Nephron progenitor cell (in vitro differentiated cells): ENCODE measurements around the gene SMARCE1.
A peak's percentile ranks its signal among the peaks of the same experiment; 100 is the strongest.

Experiments used
- DNase-seq: peaks from one replicate; pipeline ENCODE4 v3.0.0; 2021
- H3K27ac Mint-ChIP-seq: 2 replicates; pipeline ENCODE4 v1.8.0; 2021; ENCODE audit warnings: mild to moderate bottlenecking, moderate library complexity, mixed read lengths
- H3K27me3 Mint-ChIP-seq: 2 replicates; pipeline ENCODE4 v1.8.0; 2021; ENCODE audit warnings: mild to moderate bottlenecking, low read depth, mixed read lengths; ENCODE audit not compliant: poor library complexity
- H3K36me3 Mint-ChIP-seq: 2 replicates; pipeline ENCODE4 v1.8.0; 2021; ENCODE audit warnings: low read depth, mixed read lengths
- H3K4me1 Mint-ChIP-seq: 2 replicates; pipeline ENCODE4 v1.8.0; 2021; ENCODE audit warnings: mixed read lengths
- H3K4me3 Mint-ChIP-seq: 2 replicates; pipeline ENCODE4 v1.8.0; 2021; ENCODE audit warnings: mild to moderate bottlenecking, moderate library complexity, mixed read lengths
- H3K9me3 Mint-ChIP-seq: 2 replicates; pipeline ENCODE4 v1.8.0; 2021; ENCODE audit warnings: mild to moderate bottlenecking, moderate library complexity, mixed read lengths
- TF ChIP-seq, protein P1 (sequence below): fragments of 200-600 bp; sonication (generic); IDR thresholded peaks from 2 replicates; pipeline ENCODE4 v1.5.0; 2021; ENCODE audit warnings: antibody characterized with exemption

Gene SMARCE1

DNA sequence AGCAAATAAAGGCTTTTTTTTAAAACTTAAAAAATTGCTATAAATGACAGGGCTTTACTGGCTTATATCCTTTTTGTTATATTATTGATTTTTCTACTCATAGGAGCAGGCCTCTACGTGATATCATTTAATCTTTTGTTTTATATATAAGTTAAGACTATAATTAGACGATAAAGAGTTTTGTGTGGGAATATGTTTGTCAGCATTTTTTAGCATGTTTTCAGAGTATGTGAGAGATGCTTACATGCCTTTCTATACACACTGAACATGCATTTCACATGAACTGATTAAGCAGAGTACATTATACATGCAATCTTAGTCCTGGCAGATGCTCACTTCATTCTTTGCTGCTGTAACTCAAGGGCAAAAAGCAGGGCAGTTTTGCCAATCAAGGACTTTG lies 25.0 kb upstream of the SMARCE1 start:
- H3K9me3 Mint-ChIP-seq = no peaks in the 10 kb centered on the region
- H3K4me3 Mint-ChIP-seq = no peak overlapping the region
- peaks cover 11% of the 10 kb centered on the region for H3K4me1 Mint-ChIP-seq
- no peak overlapping the region for H3K27ac Mint-ChIP-seq
- no peaks in the 10 kb centered on the region for H3K36me3 Mint-ChIP-seq
- TF ChIP-seq, protein P1, sequence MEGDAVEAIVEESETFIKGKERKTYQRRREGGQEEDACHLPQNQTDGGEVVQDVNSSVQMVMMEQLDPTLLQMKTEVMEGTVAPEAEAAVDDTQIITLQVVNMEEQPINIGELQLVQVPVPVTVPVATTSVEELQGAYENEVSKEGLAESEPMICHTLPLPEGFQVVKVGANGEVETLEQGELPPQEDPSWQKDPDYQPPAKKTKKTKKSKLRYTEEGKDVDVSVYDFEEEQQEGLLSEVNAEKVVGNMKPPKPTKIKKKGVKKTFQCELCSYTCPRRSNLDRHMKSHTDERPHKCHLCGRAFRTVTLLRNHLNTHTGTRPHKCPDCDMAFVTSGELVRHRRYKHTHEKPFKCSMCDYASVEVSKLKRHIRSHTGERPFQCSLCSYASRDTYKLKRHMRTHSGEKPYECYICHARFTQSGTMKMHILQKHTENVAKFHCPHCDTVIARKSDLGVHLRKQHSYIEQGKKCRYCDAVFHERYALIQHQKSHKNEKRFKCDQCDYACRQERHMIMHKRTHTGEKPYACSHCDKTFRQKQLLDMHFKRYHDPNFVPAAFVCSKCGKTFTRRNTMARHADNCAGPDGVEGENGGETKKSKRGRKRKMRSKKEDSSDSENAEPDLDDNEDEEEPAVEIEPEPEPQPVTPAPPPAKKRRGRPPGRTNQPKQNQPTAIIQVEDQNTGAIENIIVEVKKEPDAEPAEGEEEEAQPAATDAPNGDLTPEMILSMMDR = no peak
- peaks cover 48% of the 10 kb centered on the region for H3K27me3 Mint-ChIP-seq
- no peak for DNase-seq

DNA sequence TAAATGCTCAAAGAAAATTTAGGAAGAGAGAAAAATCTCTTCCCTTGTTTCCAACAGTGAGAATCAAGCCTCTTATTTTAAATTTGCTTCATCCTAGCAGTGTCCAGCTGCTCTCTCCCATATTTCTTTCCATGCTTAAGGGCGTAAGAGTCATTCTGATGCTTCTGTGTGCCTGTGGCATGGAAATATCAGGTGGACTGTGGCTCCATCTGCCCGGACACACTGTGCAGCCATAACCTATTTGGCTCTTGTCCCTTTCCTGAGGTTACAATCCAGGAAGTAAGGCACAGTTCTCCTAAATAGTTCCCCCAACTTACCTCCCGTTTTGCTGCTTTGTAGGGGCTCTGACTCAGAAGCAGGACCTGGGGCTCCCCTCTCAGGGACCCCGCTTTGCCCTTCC lies 23.7 kb upstream of the SMARCE1 start:
- Mint-ChIP-seq H3K27me3 (peaks cover 50% of the 10 kb centered on the region), H3K4me1 (peaks cover 11% of the 10 kb centered on the region)

DNA sequence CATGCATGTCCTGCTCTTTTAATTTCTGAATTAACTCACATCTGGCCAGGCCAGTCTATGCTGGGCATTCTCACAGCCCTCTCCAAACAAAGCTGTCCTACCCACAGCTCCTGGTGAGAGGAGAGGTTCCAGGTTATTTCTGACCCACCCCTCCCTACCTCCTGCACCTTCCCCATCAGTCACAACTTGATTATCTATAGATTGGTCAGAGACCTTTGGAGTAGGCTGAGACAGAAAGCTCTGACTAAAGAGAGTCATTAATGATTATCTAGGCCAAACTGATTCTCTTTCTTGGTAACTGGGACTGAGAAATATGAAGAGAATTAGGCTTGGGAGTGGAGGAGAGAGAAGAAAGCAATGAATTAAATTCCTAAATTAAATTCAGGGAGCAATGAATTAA lies 18.7 kb upstream of the SMARCE1 start:
- Mint-ChIP-seq H3K4me1 (peaks cover 7% of the 10 kb centered on the region), H3K36me3 (no peaks in the 10 kb centered on the region), H3K4me3 (no peak overlapping the region), H3K27ac (no peak overlapping the region), H3K27me3 (peaks cover 35% of the 10 kb centered on the region), H3K9me3 (no peaks in the 10 kb centered on the region)
- TF ChIP-seq, protein P1 = no peak
- DNase-seq = no peak

More for the DNA sequence above, 23.7 kb upstream of the SMARCE1 start:
- no peak for DNase-seq
- no peak overlapping the region for H3K27ac Mint-ChIP-seq
- TF ChIP-seq, protein P1 = no peak
- no peaks in the 10 kb centered on the region for H3K9me3 Mint-ChIP-seq
- H3K4me3 Mint-ChIP-seq = no peak overlapping the region
- no peaks in the 10 kb centered on the region for H3K36me3 Mint-ChIP-seq

DNA sequence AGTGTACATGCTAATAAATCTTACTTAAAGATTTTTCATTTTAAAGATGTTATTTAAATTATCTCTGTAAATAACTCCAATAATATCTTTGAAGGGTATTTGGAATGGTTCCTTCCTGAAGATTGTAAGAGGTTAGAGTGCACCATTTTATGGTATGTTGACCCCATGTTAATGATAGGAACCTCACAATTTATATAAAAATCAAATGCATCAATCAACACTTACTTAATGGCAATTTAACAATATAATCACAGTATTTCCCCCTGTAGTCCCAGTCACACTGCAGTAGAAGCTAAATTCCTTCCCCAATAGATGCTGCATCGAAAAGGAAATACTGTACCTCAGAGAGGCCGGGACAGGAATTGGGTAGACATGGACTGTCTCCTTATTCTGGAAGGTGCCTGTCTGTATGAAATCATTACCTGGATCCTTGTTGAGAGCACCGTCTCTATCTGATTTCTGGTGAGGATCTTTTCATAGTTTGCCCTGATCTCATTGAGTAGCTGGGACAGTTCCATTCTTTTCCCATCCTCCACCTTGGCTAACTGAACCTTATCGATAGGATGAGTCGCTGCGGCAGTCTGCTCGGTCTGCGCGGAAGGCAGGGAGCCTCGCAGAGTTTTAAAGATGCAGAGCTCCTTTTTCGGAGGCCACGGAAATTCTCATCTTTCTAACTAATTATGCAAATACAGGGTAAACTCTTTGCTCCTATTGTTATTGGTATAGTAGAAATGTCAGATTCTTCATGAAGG lies 17.1 kb upstream of the SMARCE1 start, which contains the start of gene KRT222:
KRT222 (minus strand) TSS at position 596 of the 752 bp plus-strand sequence; CDS start at position 518, 78 bp downstream.
- Mint-ChIP-seq H3K9me3 (no peaks in the 10 kb centered on the region), H3K4me1 (peaks cover 7% of the 10 kb centered on the region), H3K27me3 (peaks cover 36% of the 10 kb centered on the region), H3K36me3 (no peaks in the 10 kb centered on the region), H3K4me3 (peak within 1 kb of the TSS; percentile 80), H3K27ac (no peak within 1 kb of the TSS)
- TF ChIP-seq, protein P1 = no peak
- peak; percentile 13 for DNase-seq

DNA sequence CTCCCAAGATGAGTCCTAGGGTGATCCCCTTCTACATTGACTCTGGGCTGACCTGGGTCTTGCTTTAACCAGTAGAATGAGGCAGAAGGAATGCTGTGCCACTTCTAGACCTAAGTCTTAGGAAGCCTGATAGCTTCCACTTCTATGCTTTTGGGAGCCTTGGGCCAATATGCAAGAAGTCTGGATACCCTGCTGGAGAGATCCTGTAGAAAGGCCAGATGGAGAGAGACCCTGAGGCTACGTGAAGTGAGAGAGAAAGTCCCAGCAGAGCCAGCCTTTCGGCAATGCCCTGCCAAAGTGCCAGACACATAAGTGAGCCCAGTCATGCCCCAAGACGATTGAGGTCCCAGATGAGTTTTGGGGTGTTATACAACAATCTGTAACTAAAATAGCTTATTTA lies 15.6 kb upstream of the SMARCE1 start:
- H3K36me3 Mint-ChIP-seq = no peaks in the 10 kb centered on the region
- H3K4me3 Mint-ChIP-seq = no peak overlapping the region
- peaks cover 32% of the 10 kb centered on the region for H3K27me3 Mint-ChIP-seq
- H3K4me1 Mint-ChIP-seq = peaks cover 7% of the 10 kb centered on the region
- H3K27ac Mint-ChIP-seq = no peak overlapping the region
- H3K9me3 Mint-ChIP-seq = no peaks in the 10 kb centered on the region
- DNase-seq = no peak
- TF ChIP-seq, protein P1 = no peak

DNA sequence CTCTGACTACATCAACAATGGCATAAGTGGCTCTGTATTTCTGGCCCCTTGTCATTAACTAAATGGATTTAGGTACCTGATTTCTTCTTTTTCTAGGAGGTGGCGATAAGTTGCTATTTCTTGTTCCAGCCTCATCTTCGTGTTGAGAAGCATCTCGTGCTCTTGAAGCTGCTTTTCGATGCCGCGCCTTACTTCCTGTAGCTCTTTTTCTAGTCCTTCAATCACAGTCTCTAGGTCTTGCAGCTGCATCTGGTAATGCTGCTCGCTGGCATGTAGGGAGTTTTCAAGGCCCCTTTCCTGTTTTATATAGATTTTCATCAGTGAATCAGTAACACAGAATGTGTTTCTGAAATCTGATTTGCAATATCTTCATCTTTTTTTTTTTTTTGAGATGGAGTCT lies 12.3 kb upstream of the SMARCE1 start:
- Mint-ChIP-seq H3K27me3 (peaks cover 14% of the 10 kb centered on the region), H3K9me3 (no peaks in the 10 kb centered on the region), H3K36me3 (no peaks in the 10 kb centered on the region), H3K27ac (no peak overlapping the region), H3K4me3 (no peak overlapping the region), H3K4me1 (peaks cover 4% of the 10 kb centered on the region)
- no peak for DNase-seq
- TF ChIP-seq, protein P1 = no peak
